GM12874 (cell line): Measurements from ENCODE around the gene TNFSF8.

Source experiments
- TF ChIP-seq, protein P1 (sequence below): IDR thresholded peaks from 2 replicates; pipeline ENCODE4 v1.5.1; 2011; ENCODE audit warnings: low read depth, mild to moderate bottlenecking, control low read depth, low read length, moderate library complexity; ENCODE audit not compliant: insufficient read depth

The TNFSF8 gene, protein sequence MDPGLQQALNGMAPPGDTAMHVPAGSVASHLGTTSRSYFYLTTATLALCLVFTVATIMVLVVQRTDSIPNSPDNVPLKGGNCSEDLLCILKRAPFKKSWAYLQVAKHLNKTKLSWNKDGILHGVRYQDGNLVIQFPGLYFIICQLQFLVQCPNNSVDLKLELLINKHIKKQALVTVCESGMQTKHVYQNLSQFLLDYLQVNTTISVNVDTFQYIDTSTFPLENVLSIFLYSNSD

GRCh38 chr9:114930056-114930812 lies at the start of gene TNFSF8:
TSS of gene TNFSF8 (minus strand) at chr9:114930591. CDS start at chr9:114930303, 288 bp downstream.
- TF ChIP-seq, protein P1, sequence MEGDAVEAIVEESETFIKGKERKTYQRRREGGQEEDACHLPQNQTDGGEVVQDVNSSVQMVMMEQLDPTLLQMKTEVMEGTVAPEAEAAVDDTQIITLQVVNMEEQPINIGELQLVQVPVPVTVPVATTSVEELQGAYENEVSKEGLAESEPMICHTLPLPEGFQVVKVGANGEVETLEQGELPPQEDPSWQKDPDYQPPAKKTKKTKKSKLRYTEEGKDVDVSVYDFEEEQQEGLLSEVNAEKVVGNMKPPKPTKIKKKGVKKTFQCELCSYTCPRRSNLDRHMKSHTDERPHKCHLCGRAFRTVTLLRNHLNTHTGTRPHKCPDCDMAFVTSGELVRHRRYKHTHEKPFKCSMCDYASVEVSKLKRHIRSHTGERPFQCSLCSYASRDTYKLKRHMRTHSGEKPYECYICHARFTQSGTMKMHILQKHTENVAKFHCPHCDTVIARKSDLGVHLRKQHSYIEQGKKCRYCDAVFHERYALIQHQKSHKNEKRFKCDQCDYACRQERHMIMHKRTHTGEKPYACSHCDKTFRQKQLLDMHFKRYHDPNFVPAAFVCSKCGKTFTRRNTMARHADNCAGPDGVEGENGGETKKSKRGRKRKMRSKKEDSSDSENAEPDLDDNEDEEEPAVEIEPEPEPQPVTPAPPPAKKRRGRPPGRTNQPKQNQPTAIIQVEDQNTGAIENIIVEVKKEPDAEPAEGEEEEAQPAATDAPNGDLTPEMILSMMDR, result no peak

DNA sequence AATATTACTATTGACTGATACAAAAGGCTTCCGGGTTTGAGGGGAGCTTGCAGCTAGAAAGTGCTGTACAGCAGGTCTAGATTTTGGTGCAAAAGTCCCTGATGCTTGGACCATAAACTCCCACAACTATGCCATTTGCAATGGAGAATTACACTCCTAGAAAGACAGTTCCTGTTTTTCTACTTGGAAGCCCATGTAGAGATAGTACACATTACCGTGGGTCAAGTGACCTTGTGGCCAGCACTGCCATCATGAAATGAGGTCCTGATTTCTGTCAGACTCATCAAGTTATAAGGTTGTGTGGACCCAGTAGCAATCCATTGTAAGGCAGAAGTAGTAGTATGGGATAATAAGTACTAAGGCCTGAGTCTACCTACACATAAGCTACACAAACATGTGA lies 42.8 kb upstream of the TNFSF8 start:
- TF ChIP-seq, protein P1, result no peak

DNA sequence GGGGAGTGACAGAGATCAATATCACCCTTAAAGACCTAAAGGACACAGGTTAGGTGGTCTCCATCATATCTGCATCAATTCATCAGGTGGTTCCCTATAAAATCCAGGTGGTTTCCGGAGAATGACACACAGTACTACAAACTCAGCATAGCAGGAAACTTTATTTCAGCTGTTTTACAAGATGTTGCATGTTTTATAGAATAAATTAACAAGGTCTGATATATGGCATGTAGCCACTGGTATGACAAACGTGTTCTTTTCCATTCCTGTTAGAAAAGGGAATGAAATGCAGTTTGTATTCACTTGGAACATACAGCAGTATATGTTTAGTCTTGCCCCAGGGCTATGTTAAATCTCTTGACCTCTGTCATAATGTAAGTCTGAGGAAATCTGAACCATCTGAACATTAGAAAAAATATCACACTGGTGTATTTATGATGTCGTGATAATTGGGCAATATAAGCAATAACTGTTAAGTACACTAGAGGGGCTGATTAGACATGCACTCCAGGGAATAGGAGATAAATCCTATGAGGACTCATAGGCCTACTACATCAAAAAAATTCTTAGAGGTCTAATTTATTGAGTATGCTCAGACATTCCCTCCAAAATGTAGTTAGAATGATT lies 42.2 kb upstream of the TNFSF8 start:
- TF ChIP-seq, protein P1, result no peak

DNA sequence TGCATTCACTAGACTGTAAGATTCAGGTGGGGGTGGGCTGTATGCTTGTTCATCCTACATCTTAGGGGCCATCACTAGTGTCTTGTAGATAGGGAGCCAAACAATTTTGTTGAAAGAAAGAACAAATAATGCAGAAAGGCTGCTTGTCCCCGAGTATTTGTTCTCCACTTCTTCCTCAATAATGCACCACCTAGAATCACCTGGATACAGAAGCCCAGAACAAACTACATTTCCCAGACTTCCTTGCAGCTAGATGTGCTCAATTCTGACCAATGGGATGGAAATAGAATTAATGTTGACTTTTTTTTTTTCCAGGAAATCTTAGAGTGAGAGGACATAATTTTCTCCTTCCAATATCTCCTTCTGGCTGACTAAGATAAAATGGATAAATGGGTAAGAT lies 38.9 kb upstream of the TNFSF8 start:
- TF ChIP-seq, protein P1, result no peak

DNA sequence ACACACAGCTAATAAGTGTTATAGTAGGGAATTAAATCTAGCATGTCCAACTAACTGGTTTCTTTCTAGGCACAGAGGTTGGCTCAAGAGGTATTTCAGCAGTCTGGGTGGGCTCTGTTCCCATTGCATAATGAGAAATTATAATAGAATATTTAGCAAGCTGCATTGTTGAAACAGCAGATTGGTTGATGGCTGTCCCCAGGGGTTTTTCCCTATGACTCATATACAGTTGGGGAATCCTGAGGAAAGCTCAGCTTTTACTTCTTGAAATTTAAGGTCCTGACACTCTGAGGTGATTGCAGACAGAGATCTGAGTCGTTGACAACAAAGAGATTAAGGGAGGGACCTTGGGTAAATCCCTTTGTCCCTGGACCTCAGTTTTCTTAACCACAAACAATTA lies 38.3 kb upstream of the TNFSF8 start:
- TF ChIP-seq, protein P1, result no peak

DNA sequence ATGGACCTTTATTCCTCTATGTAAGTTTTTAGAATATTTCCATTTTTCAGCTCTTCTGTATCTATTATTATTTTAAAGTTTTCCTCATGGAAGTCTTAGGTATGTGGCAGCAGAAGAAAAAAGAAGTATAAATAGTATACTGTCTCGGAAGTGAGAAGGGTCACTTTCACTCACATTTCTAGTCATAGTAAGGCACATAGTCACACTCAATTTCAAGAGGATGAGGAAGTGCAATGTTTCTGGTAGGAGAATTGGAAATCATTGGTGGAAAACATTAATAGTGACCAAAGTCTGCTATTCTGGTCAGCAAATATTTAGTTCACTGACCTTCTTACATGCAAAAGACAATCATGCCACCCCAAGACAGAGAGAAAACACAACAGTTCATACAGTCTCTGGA lies 35.2 kb upstream of the TNFSF8 start:
- TF ChIP-seq, protein P1, result no peak

- TF ChIP-seq, protein P1, result no peak
These were observed 32.4 kb upstream of the TNFSF8 start for GRCh38 chr9:114962809-114963208.
